IMR-90 (cell line): ENCODE measurements around the gene C16orf92. TPM values are rescaled to one million over a fixed set of nuclear protein-coding genes. Genes with fewer than 3 reads are reported as not detected.
A peak's percentile ranks its signal among the peaks of the same experiment; 100 is the strongest.
"Not testable (repeated sequence)": the region's sequence is repeated elsewhere in the genome, so short reads cannot be mapped to it uniquely, and the experiment has no call there.

Experiments
- ATAC-seq: fragments of 200-7000 bp; cut with Tn5 transposase; 2 replicates; pipeline ENCODE4 v1.9.1; 2020; ENCODE audit warnings: low read depth, mild to moderate bottlenecking, moderate library complexity
- BruUV-seq: library from RNA; stranded (reverse); fragments of 400-500 nt; replicated peaks from 2 replicates; lab custom pipeline; 2021; lab: Mats Ljungman, UMichigan
- CTCF ChIA-PET: fragments of 300-600 bp; formaldehyde crosslinking; extraction: SDS; loops from one replicate; lab custom pipeline; 2021; ENCODE audit warnings: antibody characterized with exemption; lab: Yijun Ruan, JAX
- POLR2A ChIA-PET: fragments of 300-600 bp; sonication (Branson Sonifier 250); formaldehyde crosslinking; loops from one replicate; lab custom pipeline; 2022; ENCODE audit warnings: antibody characterized with exemption; ENCODE audit not compliant: unreplicated experiment; lab: Charles Lee
- DNase-seq: peaks from one replicate; pipeline ENCODE4 v3.0.0; 2013
- H2AFZ ChIP-seq: replicated peaks from 2 replicates; pipeline ENCODE3; 2013; ENCODE audit warnings: low read length, mild to moderate bottlenecking; ENCODE audit not compliant: poor library complexity
- H2AK5ac ChIP-seq: 2 replicates; pipeline ENCODE4 v1.6.1; 2013; ENCODE audit warnings: low read depth, low read length, inconsistent platforms
- H2AK9ac ChIP-seq: replicated peaks from 2 replicates; pipeline ENCODE3; 2013; ENCODE audit warnings: mild to moderate bottlenecking, low read depth, low read length, moderate library complexity; ENCODE audit not compliant: poor library complexity
- H2BK120ac ChIP-seq: 2 replicates; pipeline ENCODE4 v1.6.1; 2013; ENCODE audit warnings: low read depth, low read length, inconsistent platforms
- H2BK15ac ChIP-seq: 3 replicates; pipeline ENCODE4 v1.6.1; 2013; ENCODE audit warnings: low read depth, low read length, inconsistent platforms
- H2BK20ac ChIP-seq: 2 replicates; pipeline ENCODE4 v1.6.1; 2013; ENCODE audit warnings: low read depth, mild to moderate bottlenecking, inconsistent platforms, low read length, moderate library complexity
- H2BK5ac ChIP-seq: 2 replicates; pipeline ENCODE4 v1.6.1; 2013; ENCODE audit warnings: mild to moderate bottlenecking, low read depth, low read length, inconsistent platforms; ENCODE audit not compliant: poor library complexity, severe bottlenecking
- H3K14ac ChIP-seq: replicated peaks from 2 replicates; pipeline ENCODE4 v1.6.1; 2013; ENCODE audit warnings: low read depth, low read length, inconsistent platforms
- H3K18ac ChIP-seq: 2 replicates; pipeline ENCODE4 v1.6.1; 2013; ENCODE audit warnings: low read depth, low read length, control low read depth
- H3K23ac ChIP-seq: 2 replicates; pipeline ENCODE4 v1.6.1; 2013; ENCODE audit warnings: low read depth, low read length, inconsistent platforms
- H3K27ac ChIP-seq: 2 replicates; pipeline ENCODE4 v1.5.1; 2013; ENCODE audit warnings: mild to moderate bottlenecking, control low read depth, low read length; ENCODE audit not compliant: insufficient read depth
- H3K27me3 ChIP-seq: 2 replicates; pipeline ENCODE4 v1.6.1; 2013; ENCODE audit warnings: low read length; ENCODE audit not compliant: control insufficient read depth, insufficient read depth
- H3K36me3 ChIP-seq: 2 replicates; pipeline ENCODE4 v1.6.1; 2013; ENCODE audit warnings: low read length, mixed read lengths; ENCODE audit not compliant: control insufficient read depth, insufficient read depth
- H3K4ac ChIP-seq: 2 replicates; pipeline ENCODE4 v1.6.1; 2013; ENCODE audit warnings: low read depth, low read length, inconsistent platforms
- H3K4me1 ChIP-seq: 2 replicates; pipeline ENCODE4 v1.6.1; 2013; ENCODE audit warnings: low read length, mixed read lengths; ENCODE audit not compliant: control insufficient read depth, insufficient read depth
- H3K4me2 ChIP-seq: 2 replicates; pipeline ENCODE4 v1.6.1; 2013; ENCODE audit warnings: low read depth, mild to moderate bottlenecking, control low read depth, low read length, moderate library complexity
- H3K4me3 ChIP-seq: 2 replicates; pipeline ENCODE4 v1.5.1; 2013; ENCODE audit warnings: low read depth, mild to moderate bottlenecking, control low read depth, low read length, moderate library complexity; ENCODE audit not compliant: insufficient read depth
- H3K56ac ChIP-seq: 2 replicates; pipeline ENCODE4 v1.6.1; 2013; ENCODE audit warnings: low read length, inconsistent platforms; ENCODE audit not compliant: insufficient read depth; ENCODE audit errors: extremely low read depth
- H3K79me1 ChIP-seq, 2 experiments: 2 replicates each; pipeline ENCODE4 v1.6.1; 2013; ENCODE audit warnings: low read length in 2 of 2, inconsistent platforms in 1 of 2, low read depth in 1 of 2
- H3K9ac ChIP-seq: 2 replicates; pipeline ENCODE4 v1.6.1; 2013; ENCODE audit warnings: low read depth, low read length, control low read depth
- H3K9me1 ChIP-seq: 2 replicates; pipeline ENCODE4 v1.6.1; 2013; ENCODE audit warnings: low read length, inconsistent platforms; ENCODE audit not compliant: insufficient read depth
- H3K9me3 ChIP-seq: 2 replicates; pipeline ENCODE4 v1.6.1; 2013; ENCODE audit warnings: low read length; ENCODE audit not compliant: control insufficient read depth, insufficient read depth
- H4K20me1 ChIP-seq: 2 replicates; pipeline ENCODE4 v1.6.1; 2013; ENCODE audit warnings: low read length, inconsistent platforms; ENCODE audit not compliant: insufficient read depth
- H4K5ac ChIP-seq: 2 replicates; pipeline ENCODE4 v1.6.1; 2013; ENCODE audit warnings: mild to moderate bottlenecking, low read depth, low read length, control low read depth
- H4K8ac ChIP-seq, 2 experiments: 2 replicates each; pipeline ENCODE4 v1.6.1; 2013; ENCODE audit warnings: low read depth in 2 of 2, low read length in 2 of 2, control low read depth in 1 of 2, inconsistent platforms in 1 of 2
- H4K91ac ChIP-seq: 2 replicates; pipeline ENCODE4 v1.6.1; 2013; ENCODE audit warnings: low read depth, low read length, inconsistent platforms; ENCODE audit not compliant: insufficient read depth
- BHLHE40 ChIP-seq: fragments of 150-350 bp; IDR thresholded peaks from 2 replicates; pipeline ENCODE4 v1.6.1; 2016; ENCODE audit warnings: mild to moderate bottlenecking, low read depth, low read length
- WGBS, 2 experiments: methylation state at CpG; one replicate each; pipeline versions ENCODE4 v1.1.5 to v1.1.7; 2013; ENCODE audit warnings: missing lambda C conversion rate in 2 of 2; ENCODE audit not compliant: insufficient read length in 1 of 2; ENCODE audit errors: extremely low coverage in 2 of 2; 5-methylcytosine and 5-hydroxymethylcytosine counted together
- dilution Hi-C: fragments of 300-500 bp; cut with HindIII; formaldehyde crosslinking; loops from one replicate; pipeline ENCODE4 v1.14.3; 2018; ENCODE audit warnings: low sequenced_read_pairs; ENCODE audit not compliant: unreplicated experiment
- in situ Hi-C: fragments of 300-500 bp; cut with MboI; formaldehyde crosslinking; loops from 3 replicates; pipeline ENCODE4 v1.14.3; 2019; ENCODE audit warnings: low sequenced_read_pairs, inconsistent platforms, mixed read lengths
- intact Hi-C: fragments of 100-400 bp; cut with micrococcal nuclease; formaldehyde crosslinking; loops from 2 replicates; pipeline ENCODE4 v1.10.0; 2022
- polyA plus RNA-seq, 3 experiments: library from polyadenylated mRNA; depleted of rRNA; stranded (reverse); fragments of >200 nt; gene quantifications; 2 replicates each; pipeline ENCODE4 v1.2.3, GENCODE V29; 2012; ENCODE audit warnings: low replicate concordance in 1 of 3
- total RNA-seq: library from RNA; depleted of rRNA; stranded (reverse); fragments of >200 nt; gene quantifications from 2 replicates; pipeline ENCODE4 v1.2.3, GENCODE V29; 2012

C16orf92 gene
- total and polyA plus RNA-seq, 2 of the 4 experiments (the other 2 are of a cell fraction) = not detected

GRCh38 chr16:30011714-30012504 lies 11.1 kb upstream of the C16orf92 start:
- DNase-seq (no peak), ATAC-seq (no peak)
- Histone ChIP-seq H3K4me2 (no peak overlapping the region), H3K27ac (no peak overlapping the region), H3K27me3 (peaks cover 27% of the 10 kb centered on the region), H3K4me1 (no peaks in the 10 kb centered on the region; the same call in 1 of the 2 replicates), H4K8ac (no peak overlapping the region), H4K20me1 (no peaks in the 10 kb centered on the region; the same call in 1 of the 2 replicates), H3K14ac (no peak overlapping the region), H3K18ac (no peak overlapping the region), H2BK20ac (no peak overlapping the region), H3K9ac (no peak overlapping the region), H2AK5ac (no peak overlapping the region), H3K56ac (no peak overlapping the region), H3K36me3 (no peaks in the 10 kb centered on the region), H3K9me1 (no peaks in the 10 kb centered on the region), H2BK15ac (no peak overlapping the region), H3K4ac (no peak overlapping the region), H2AFZ (peak overlapping the region; percentile 51), H3K4me3 (no peak overlapping the region), H2AK9ac (peak overlapping the region; percentile 78), H3K23ac (no peak overlapping the region), H2BK5ac (no peak overlapping the region), H3K79me1 (no peaks in the 10 kb centered on the region), H4K91ac (no peak overlapping the region), H2BK120ac (no peak overlapping the region), H3K9me3 (no peaks in the 10 kb centered on the region), H4K5ac (no peak overlapping the region)
- no TSS peak for BruUV-seq
- intact Hi-C loops (no loop called here), in situ Hi-C loops (no loop called here), dilution Hi-C loops (no loop called here)
- no peak for TF ChIP-seq BHLHE40
- WGBS, 2 experiments = 10% methylated on average over 14 of the region's 31 CpGs; no CpG with 5 or more reads in 1 of the 2 experiments
- ChIA-PET POLR2A (no interaction called here), CTCF (no interaction called here)

DNA sequence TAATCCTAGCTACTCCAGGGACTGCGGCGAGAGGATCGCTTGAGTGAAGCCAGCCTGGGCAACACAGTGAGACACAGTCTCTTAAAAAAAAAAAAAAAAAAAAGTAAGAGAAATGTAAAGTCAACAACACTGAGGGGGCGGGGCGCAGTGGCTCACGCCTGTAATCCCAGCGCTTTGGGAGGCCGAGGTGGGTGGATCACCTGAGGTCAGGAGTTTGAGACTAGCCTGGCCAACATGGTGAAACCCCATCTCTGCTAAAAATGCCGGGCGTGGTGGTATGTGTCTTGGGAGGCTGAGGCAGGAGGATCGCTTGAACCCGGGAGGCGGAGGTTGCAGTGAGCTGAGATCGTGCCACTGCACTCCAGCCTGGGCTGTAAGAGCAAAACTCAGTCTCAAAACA lies 10.4 kb upstream of the C16orf92 start:
- CTCF ChIA-PET, H3K14ac ChIP-seq, H3K56ac ChIP-seq, H2AK9ac ChIP-seq, POLR2A ChIA-PET, intact Hi-C loops, dilution Hi-C loops, H2BK120ac ChIP-seq, H4K5ac ChIP-seq, H3K9ac ChIP-seq, H3K4ac ChIP-seq, H4K8ac ChIP-seq, DNase-seq, H3K4me1 ChIP-seq, H3K4me3 ChIP-seq, H3K79me1 ChIP-seq, H3K9me3 ChIP-seq, H3K23ac ChIP-seq, H3K4me2 ChIP-seq, in situ Hi-C loops, BruUV-seq, H4K20me1 ChIP-seq, H3K9me1 ChIP-seq, H4K91ac ChIP-seq, H2AK5ac ChIP-seq, H3K18ac ChIP-seq, H2BK20ac ChIP-seq, H2AFZ ChIP-seq, H2BK5ac ChIP-seq, ATAC-seq, H3K36me3 ChIP-seq, H3K27ac ChIP-seq, H2BK15ac ChIP-seq: not testable (repeated sequence)
- peaks cover 27% of the 10 kb centered on the region for H3K27me3 ChIP-seq
- WGBS, 2 experiments = no CpG with 5 or more reads among the region's 14 CpGs
